Fibroblast of lung (primary cell): ENCODE measurements around the gene LILRB2.

Source experiments
- CTCF ChIP-seq, 2 donors: IDR thresholded peaks in 1 of 2; conservative IDR thresholded peaks in 1 of 2; 1 replicate in 1 of 2; 2 replicates in 1 of 2; pipeline ENCODE4 v1.5.1; 2011 to 2012; ENCODE audit warnings: low read length in 2 of 2, control low read depth in 1 of 2, inconsistent platforms in 1 of 2, low read depth in 1 of 2, mild to moderate bottlenecking in 1 of 2
- EZH2 ChIP-seq: IDR thresholded peaks from 2 replicates; pipeline ENCODE4 v1.5.1; 2012; ENCODE audit warnings: low read length, control low read depth, mild to moderate bottlenecking; ENCODE audit errors: missing control alignments

- TF ChIP-seq CTCF (conservative IDR thresholded peaks at IDR 0.05 in 1 of 2, IDR thresholded peaks at IDR 0.05 in 1 of 2; ENCODE audit: low read depth in 1 of 2, low read length in 2 of 2) = no peak
- TF ChIP-seq EZH2 = no peak
Observed at GRCh38 chr19:54312436-54313377, 31.8 kb upstream of the LILRB2 start, which contains the start of gene LILRA5.
